Liver (tissue), 3 donors: ENCODE data around the gene GRB7.

Source experiments
- EGR1 ChIP-seq, 2 donors: IDR thresholded peaks; 2 replicates each; pipeline ENCODE4 v1.6.1; 2016 to 2018; ENCODE audit warnings: antibody characterized with exemption in 2 of 2, low read depth in 2 of 2
- GABPA ChIP-seq, 2 donors: IDR thresholded peaks in 1 of 2; conservative IDR thresholded peaks in 1 of 2; 2 replicates each; pipeline ENCODE4 v1.6.1; 2016; ENCODE audit warnings: antibody characterized with exemption in 2 of 2, mild to moderate bottlenecking in 1 of 2, moderate library complexity in 1 of 2
- HNF4G ChIP-seq: IDR thresholded peaks from 2 replicates; pipeline ENCODE4 v1.6.1; 2016; ENCODE audit warnings: antibody characterized with exemption
- JUND ChIP-seq, 2 donors: IDR thresholded peaks; 2 replicates each; pipeline ENCODE4 v1.6.1; 2016; ENCODE audit warnings: antibody characterized with exemption in 2 of 2
- RXRA ChIP-seq, 2 donors: IDR thresholded peaks; 2 replicates each; pipeline ENCODE4 v1.6.1; 2017 to 2018; ENCODE audit warnings: antibody characterized with exemption in 2 of 2, mild to moderate bottlenecking in 1 of 2
- SP1 ChIP-seq: IDR thresholded peaks from 2 replicates; pipeline ENCODE4 v1.6.1; 2018; ENCODE audit warnings: antibody characterized with exemption, mild to moderate bottlenecking
- TAF1 ChIP-seq: conservative IDR thresholded peaks from 2 replicates; pipeline ENCODE4 v1.6.1; 2016; ENCODE audit warnings: antibody characterized with exemption, mild to moderate bottlenecking
- YY1 ChIP-seq: IDR thresholded peaks from 2 replicates; pipeline ENCODE4 v1.6.1; 2016; ENCODE audit warnings: antibody characterized with exemption, mild to moderate bottlenecking
- TF ChIP-seq, protein P1 (sequence below): fragments of 150-350 bp; IDR thresholded peaks from 2 replicates; pipeline ENCODE4 v1.5.1; 2017; ENCODE audit warnings: improper control_type of control experiment, low read depth, low read length; ENCODE audit not compliant: missing input control
- TF ChIP-seq, protein P2 (sequence below): IDR thresholded peaks from 2 replicates; pipeline ENCODE4 v1.6.1; 2016; ENCODE audit warnings: antibody characterized with exemption
- TF ChIP-seq, protein P3 (sequence below): IDR thresholded peaks from 2 replicates; pipeline ENCODE4 v1.6.1; 2016; ENCODE audit warnings: antibody characterized with exemption
- donor health status: healthy.
- donor health status: healthy.

DNA sequence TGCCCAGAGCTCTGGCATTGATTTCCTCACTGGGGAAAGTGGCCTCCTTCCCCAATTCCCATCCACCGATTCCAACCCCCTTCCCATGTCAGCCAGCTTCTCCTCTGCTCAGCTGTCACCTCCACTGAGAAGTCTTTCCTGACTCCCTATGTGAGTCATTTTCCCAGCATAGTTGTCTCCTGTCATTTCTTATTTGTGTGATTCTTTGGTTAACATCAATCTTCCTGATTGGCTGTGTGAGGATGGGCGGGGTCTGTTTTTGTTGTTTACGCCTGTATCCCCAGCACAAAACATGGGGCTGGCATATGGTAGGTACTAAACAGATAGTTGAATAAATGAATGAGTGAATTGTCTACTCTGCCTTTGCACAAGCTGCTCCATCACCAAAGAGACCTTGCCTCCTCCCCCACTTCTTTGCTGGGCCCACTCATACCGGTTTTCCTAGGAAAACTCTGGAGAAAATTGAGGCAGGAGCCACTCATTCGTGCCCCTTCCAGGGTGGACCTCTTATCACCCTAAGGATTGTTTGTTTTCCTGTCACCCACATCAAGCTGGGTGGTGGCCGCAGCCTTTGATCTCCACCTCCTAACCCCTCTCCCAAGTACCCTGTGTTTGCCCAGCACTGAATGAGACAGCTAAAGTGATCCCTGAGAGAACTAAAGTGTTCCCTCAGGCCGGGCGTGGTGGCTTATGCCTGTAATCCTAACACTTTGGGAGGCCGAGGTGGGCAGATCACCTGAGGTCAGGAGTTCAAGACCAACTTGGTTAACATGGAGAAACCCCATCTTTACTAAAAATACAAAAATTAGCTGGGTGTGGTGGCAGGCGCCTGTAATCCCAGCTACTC is 1.2 kb upstream of the GRB7 start:
- no peak for TF ChIP-seq SP1
- no peak for TF ChIP-seq YY1
- TF ChIP-seq, protein P1, sequence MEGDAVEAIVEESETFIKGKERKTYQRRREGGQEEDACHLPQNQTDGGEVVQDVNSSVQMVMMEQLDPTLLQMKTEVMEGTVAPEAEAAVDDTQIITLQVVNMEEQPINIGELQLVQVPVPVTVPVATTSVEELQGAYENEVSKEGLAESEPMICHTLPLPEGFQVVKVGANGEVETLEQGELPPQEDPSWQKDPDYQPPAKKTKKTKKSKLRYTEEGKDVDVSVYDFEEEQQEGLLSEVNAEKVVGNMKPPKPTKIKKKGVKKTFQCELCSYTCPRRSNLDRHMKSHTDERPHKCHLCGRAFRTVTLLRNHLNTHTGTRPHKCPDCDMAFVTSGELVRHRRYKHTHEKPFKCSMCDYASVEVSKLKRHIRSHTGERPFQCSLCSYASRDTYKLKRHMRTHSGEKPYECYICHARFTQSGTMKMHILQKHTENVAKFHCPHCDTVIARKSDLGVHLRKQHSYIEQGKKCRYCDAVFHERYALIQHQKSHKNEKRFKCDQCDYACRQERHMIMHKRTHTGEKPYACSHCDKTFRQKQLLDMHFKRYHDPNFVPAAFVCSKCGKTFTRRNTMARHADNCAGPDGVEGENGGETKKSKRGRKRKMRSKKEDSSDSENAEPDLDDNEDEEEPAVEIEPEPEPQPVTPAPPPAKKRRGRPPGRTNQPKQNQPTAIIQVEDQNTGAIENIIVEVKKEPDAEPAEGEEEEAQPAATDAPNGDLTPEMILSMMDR, result no peak
- TF ChIP-seq, protein P2, sequence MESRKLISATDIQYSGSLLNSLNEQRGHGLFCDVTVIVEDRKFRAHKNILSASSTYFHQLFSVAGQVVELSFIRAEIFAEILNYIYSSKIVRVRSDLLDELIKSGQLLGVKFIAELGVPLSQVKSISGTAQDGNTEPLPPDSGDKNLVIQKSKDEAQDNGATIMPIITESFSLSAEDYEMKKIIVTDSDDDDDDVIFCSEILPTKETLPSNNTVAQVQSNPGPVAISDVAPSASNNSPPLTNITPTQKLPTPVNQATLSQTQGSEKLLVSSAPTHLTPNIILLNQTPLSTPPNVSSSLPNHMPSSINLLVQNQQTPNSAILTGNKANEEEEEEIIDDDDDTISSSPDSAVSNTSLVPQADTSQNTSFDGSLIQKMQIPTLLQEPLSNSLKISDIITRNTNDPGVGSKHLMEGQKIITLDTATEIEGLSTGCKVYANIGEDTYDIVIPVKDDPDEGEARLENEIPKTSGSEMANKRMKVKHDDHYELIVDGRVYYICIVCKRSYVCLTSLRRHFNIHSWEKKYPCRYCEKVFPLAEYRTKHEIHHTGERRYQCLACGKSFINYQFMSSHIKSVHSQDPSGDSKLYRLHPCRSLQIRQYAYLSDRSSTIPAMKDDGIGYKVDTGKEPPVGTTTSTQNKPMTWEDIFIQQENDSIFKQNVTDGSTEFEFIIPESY, result no peak
- TF ChIP-seq HNF4G, result no peak
- TF ChIP-seq TAF1, result no peak
- TF ChIP-seq EGR1 (IDR thresholded peaks at IDR 0.05; ENCODE audit: low read depth in 2 of 2), result no peak
- TF ChIP-seq RXRA (IDR thresholded peaks at IDR 0.05), result no peak
- TF ChIP-seq, protein P3, sequence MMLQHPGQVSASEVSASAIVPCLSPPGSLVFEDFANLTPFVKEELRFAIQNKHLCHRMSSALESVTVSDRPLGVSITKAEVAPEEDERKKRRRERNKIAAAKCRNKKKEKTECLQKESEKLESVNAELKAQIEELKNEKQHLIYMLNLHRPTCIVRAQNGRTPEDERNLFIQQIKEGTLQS, result no peak
- TF ChIP-seq JUND (IDR thresholded peaks at IDR 0.05), result no peak
- no peak for TF ChIP-seq GABPA (IDR thresholded peaks at IDR 0.05 in 1 of 2, conservative IDR thresholded peaks at IDR 0.05 in 1 of 2)
